ENCODE results near the gene GRIK3.

The GRIK3 gene

DNA sequence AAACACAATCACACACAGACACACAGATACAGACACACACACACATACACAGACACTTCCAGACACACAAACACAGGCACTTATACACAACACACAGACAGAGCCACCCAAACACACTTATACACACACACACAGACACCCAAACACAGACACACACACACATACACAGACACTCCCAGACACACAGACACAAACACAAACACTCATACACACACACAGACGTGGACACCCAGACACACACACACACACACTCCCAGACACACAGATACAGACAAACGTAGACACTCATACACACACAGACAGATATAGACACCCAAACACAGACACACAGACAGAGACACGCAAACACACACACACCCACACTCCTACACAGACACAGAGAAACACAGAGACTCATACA lies 272.1 kb downstream of the GRIK3 start:
- TF ChIP-seq TEAD4 (IDR thresholded peaks at IDR 0.05), result no peak
- TF ChIP-seq CREB1 (IDR thresholded peaks at IDR 0.05; ENCODE audit: low read depth), result no peak
- TF ChIP-seq FOXM1 (IDR thresholded peaks at IDR 0.05; ENCODE audit: borderline replicate concordance, low read depth), result no peak
- TF ChIP-seq NFIC (IDR thresholded peaks at IDR 0.05), result no peak
- TF ChIP-seq YY1 (IDR thresholded peaks at IDR 0.05; ENCODE audit: low read depth), result no peak
- no peak for TF ChIP-seq TCF12 (IDR thresholded peaks at IDR 0.05; ENCODE audit: low read depth)
- no peak for TF ChIP-seq CEBPB (IDR thresholded peaks at IDR 0.05)
- TF ChIP-seq, protein P1, sequence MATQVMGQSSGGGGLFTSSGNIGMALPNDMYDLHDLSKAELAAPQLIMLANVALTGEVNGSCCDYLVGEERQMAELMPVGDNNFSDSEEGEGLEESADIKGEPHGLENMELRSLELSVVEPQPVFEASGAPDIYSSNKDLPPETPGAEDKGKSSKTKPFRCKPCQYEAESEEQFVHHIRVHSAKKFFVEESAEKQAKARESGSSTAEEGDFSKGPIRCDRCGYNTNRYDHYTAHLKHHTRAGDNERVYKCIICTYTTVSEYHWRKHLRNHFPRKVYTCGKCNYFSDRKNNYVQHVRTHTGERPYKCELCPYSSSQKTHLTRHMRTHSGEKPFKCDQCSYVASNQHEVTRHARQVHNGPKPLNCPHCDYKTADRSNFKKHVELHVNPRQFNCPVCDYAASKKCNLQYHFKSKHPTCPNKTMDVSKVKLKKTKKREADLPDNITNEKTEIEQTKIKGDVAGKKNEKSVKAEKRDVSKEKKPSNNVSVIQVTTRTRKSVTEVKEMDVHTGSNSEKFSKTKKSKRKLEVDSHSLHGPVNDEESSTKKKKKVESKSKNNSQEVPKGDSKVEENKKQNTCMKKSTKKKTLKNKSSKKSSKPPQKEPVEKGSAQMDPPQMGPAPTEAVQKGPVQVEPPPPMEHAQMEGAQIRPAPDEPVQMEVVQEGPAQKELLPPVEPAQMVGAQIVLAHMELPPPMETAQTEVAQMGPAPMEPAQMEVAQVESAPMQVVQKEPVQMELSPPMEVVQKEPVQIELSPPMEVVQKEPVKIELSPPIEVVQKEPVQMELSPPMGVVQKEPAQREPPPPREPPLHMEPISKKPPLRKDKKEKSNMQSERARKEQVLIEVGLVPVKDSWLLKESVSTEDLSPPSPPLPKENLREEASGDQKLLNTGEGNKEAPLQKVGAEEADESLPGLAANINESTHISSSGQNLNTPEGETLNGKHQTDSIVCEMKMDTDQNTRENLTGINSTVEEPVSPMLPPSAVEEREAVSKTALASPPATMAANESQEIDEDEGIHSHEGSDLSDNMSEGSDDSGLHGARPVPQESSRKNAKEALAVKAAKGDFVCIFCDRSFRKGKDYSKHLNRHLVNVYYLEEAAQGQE (IDR thresholded peaks at IDR 0.05; ENCODE audit: low read depth), result no peak
- no peak for TF ChIP-seq TAF1 (IDR thresholded peaks at IDR 0.05; ENCODE audit: low read depth)
- TF ChIP-seq RAD21 (IDR thresholded peaks at IDR 0.05; ENCODE audit: low read depth), result no peak
- TF ChIP-seq ZBTB7A (IDR thresholded peaks at IDR 0.05; ENCODE audit: low read depth), result no peak
- TF ChIP-seq, protein P2, sequence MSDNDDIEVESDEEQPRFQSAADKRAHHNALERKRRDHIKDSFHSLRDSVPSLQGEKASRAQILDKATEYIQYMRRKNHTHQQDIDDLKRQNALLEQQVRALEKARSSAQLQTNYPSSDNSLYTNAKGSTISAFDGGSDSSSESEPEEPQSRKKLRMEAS (IDR thresholded peaks at IDR 0.05), result no peak
- TF ChIP-seq EGR1 (IDR thresholded peaks at IDR 0.05), result no peak
- TF ChIP-seq, protein P3, sequence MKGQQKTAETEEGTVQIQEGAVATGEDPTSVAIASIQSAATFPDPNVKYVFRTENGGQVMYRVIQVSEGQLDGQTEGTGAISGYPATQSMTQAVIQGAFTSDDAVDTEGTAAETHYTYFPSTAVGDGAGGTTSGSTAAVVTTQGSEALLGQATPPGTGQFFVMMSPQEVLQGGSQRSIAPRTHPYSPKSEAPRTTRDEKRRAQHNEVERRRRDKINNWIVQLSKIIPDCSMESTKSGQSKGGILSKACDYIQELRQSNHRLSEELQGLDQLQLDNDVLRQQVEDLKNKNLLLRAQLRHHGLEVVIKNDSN (IDR thresholded peaks at IDR 0.05), result no peak
- no peak for TF ChIP-seq EP300 (IDR thresholded peaks at IDR 0.05; ENCODE audit: borderline replicate concordance)

DNA sequence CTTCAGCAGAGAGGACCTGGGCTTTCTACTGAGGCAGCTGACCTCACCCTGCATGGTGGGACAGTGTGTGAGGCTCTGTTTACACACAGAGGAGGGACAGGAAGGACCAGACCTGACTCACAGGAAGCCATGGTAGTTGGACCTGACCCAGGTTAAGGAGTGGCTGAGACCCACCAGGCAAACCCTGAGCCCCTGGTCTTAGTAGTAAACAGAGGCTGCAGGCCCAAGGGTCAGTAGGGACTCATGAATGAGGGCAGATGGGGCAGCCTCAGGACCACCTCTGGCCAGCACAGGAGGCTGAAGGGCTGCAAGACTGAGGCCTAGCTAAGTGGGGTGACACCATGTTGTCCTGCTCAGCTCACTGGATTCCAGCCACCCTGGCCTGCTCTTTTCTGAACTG lies 273.2 kb downstream of the GRIK3 start:
- no peak for TF ChIP-seq TAF1 (IDR thresholded peaks at IDR 0.05; ENCODE audit: low read depth)
- TF ChIP-seq, protein P1 (IDR thresholded peaks at IDR 0.05; ENCODE audit: low read depth), result no peak
- no peak for TF ChIP-seq ZBTB7A (IDR thresholded peaks at IDR 0.05; ENCODE audit: low read depth)
- no peak for TF ChIP-seq EGR1 (IDR thresholded peaks at IDR 0.05)
- TF ChIP-seq RAD21 (IDR thresholded peaks at IDR 0.05; ENCODE audit: low read depth), result no peak
- no peak for TF ChIP-seq EP300 (IDR thresholded peaks at IDR 0.05; ENCODE audit: borderline replicate concordance)
- no peak for TF ChIP-seq TCF12 (IDR thresholded peaks at IDR 0.05; ENCODE audit: low read depth)
- TF ChIP-seq, protein P3 (IDR thresholded peaks at IDR 0.05), result no peak
- TF ChIP-seq, protein P2 (IDR thresholded peaks at IDR 0.05), result no peak
- TF ChIP-seq TEAD4 (IDR thresholded peaks at IDR 0.05), result no peak
- no peak for TF ChIP-seq YY1 (IDR thresholded peaks at IDR 0.05; ENCODE audit: low read depth)
- no peak for TF ChIP-seq CREB1 (IDR thresholded peaks at IDR 0.05; ENCODE audit: low read depth)
- TF ChIP-seq NFIC (IDR thresholded peaks at IDR 0.05), result no peak
- no peak for TF ChIP-seq CEBPB (IDR thresholded peaks at IDR 0.05)
- no peak for TF ChIP-seq FOXM1 (IDR thresholded peaks at IDR 0.05; ENCODE audit: borderline replicate concordance, low read depth)

DNA sequence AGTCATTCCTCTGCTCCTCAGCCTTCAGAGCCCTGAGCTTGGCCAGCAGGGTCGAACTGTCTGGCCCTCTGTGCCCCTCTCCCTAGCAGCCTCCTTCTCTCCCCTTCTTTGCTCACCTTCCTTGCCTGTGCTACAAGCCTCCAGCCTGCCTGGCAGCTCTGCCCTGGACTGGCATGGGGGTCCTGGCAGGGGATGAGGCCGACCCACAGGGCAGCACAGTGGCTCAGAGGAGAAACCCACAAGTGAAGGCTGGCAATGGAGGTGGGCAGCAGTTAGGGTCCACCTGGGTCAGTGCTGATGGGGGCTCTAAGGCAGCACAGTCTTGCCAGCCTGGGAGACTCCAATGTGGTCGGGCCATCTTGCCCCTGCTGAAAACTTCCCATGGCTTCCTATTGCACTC lies 274.2 kb downstream of the GRIK3 start:
- TF ChIP-seq EP300 (IDR thresholded peaks at IDR 0.05; ENCODE audit: borderline replicate concordance) (no peak), FOXM1 (IDR thresholded peaks at IDR 0.05; ENCODE audit: borderline replicate concordance, low read depth) (no peak), TCF12 (IDR thresholded peaks at IDR 0.05; ENCODE audit: low read depth) (no peak), CREB1 (IDR thresholded peaks at IDR 0.05; ENCODE audit: low read depth) (no peak), YY1 (IDR thresholded peaks at IDR 0.05; ENCODE audit: low read depth) (no peak), CEBPB (IDR thresholded peaks at IDR 0.05) (no peak), TAF1 (IDR thresholded peaks at IDR 0.05; ENCODE audit: low read depth) (no peak), NFIC (IDR thresholded peaks at IDR 0.05) (no peak), RAD21 (IDR thresholded peaks at IDR 0.05; ENCODE audit: low read depth) (no peak), ZBTB7A (IDR thresholded peaks at IDR 0.05; ENCODE audit: low read depth) (no peak)
- TF ChIP-seq, protein P3 (IDR thresholded peaks at IDR 0.05), result no peak
- TF ChIP-seq, protein P1 (IDR thresholded peaks at IDR 0.05; ENCODE audit: low read depth), result no peak
- TF ChIP-seq, protein P2 (IDR thresholded peaks at IDR 0.05), result no peak
